H9 (cell line): ENCODE measurements around the gene LARP4. TPM values are rescaled to one million over a fixed set of nuclear protein-coding genes. Genes with fewer than 3 reads are reported as not detected.
"Not testable (repeated sequence)": the region's sequence is repeated elsewhere in the genome, so short reads cannot be mapped to it uniquely, and the experiment has no call there.

ENCODE experiments used
- DNase-seq: peaks from one replicate; pipeline ENCODE4 v3.0.0-alpha.2; 2017
- H2AFZ ChIP-seq: one replicate; pipeline ENCODE4 v1.6.1; 2013; ENCODE audit warnings: mild to moderate bottlenecking, low read length, control low read depth, moderate library complexity
- H2AK5ac ChIP-seq: 2 replicates; pipeline ENCODE4 v1.6.1; 2013; ENCODE audit warnings: low read length, control low read depth, mixed read lengths; ENCODE audit not compliant: insufficient read length
- H2BK120ac ChIP-seq: one replicate; pipeline ENCODE4 v1.6.1; 2013; ENCODE audit warnings: low read depth, mild to moderate bottlenecking, low read length, control low read depth, inconsistent platforms; ENCODE audit not compliant: poor library complexity, severe bottlenecking
- H2BK12ac ChIP-seq: 2 replicates; pipeline ENCODE4 v1.6.1; 2013; ENCODE audit warnings: low read length, control low read depth, mixed read lengths, low read depth; ENCODE audit not compliant: insufficient read length
- H2BK15ac ChIP-seq: 2 replicates; pipeline ENCODE4 v1.6.1; 2013; ENCODE audit warnings: low read depth, low read length, control low read depth
- H2BK20ac ChIP-seq: one replicate; pipeline ENCODE4 v1.6.1; 2013; ENCODE audit warnings: low read depth, mild to moderate bottlenecking, low read length, control low read depth, inconsistent platforms; ENCODE audit not compliant: poor library complexity, severe bottlenecking
- H2BK5ac ChIP-seq: 2 replicates; pipeline ENCODE4 v1.6.1; 2013; ENCODE audit warnings: low read length, control low read depth, mixed read lengths; ENCODE audit not compliant: insufficient read length
- H3K14ac ChIP-seq: 2 replicates; pipeline ENCODE4 v1.6.1; 2013; ENCODE audit warnings: low read length, control low read depth; ENCODE audit not compliant: insufficient read depth
- H3K18ac ChIP-seq: 2 replicates; pipeline ENCODE4 v1.6.1; 2013; ENCODE audit warnings: low read depth, mild to moderate bottlenecking, mixed read lengths, low read length, control low read depth; ENCODE audit not compliant: insufficient read length
- H3K23ac ChIP-seq: 2 replicates; pipeline ENCODE4 v1.6.1; 2013; ENCODE audit warnings: low read length, control low read depth, mixed read lengths, low read depth; ENCODE audit not compliant: insufficient read length
- H3K23me2 ChIP-seq: 2 replicates; pipeline ENCODE4 v1.6.1; 2013; ENCODE audit warnings: low read depth, mild to moderate bottlenecking, mixed read lengths, low read length, control low read depth; ENCODE audit not compliant: insufficient read length, poor library complexity, severe bottlenecking
- H3K27ac ChIP-seq: 2 replicates; pipeline ENCODE4 v1.5.1; 2013; ENCODE audit warnings: low read length, control low read depth, mixed read lengths, low read depth; ENCODE audit not compliant: insufficient read length
- H3K27me3 ChIP-seq: 2 replicates; pipeline ENCODE4 v1.6.1; 2013; ENCODE audit warnings: low read length, control low read depth, inconsistent platforms; ENCODE audit not compliant: insufficient read depth
- H3K4ac ChIP-seq: 2 replicates; pipeline ENCODE4 v1.6.1; 2013; ENCODE audit warnings: low read depth, mild to moderate bottlenecking, control low read depth, inconsistent platforms, low read length, moderate library complexity
- H3K4me1 ChIP-seq: 2 replicates; pipeline ENCODE4 v1.6.1; 2013; ENCODE audit warnings: low read length, control low read depth, inconsistent platforms; ENCODE audit not compliant: insufficient read depth
- H3K4me2 ChIP-seq: 2 replicates; pipeline ENCODE4 v1.6.1; 2013; ENCODE audit warnings: low read length, control low read depth, mixed read lengths; ENCODE audit not compliant: insufficient read length, insufficient read depth
- H3K56ac ChIP-seq: 2 replicates; pipeline ENCODE4 v1.6.1; 2013; ENCODE audit warnings: low read depth, mild to moderate bottlenecking, mixed read lengths, low read length, control low read depth; ENCODE audit not compliant: insufficient read length
- H3K79me1 ChIP-seq: 2 replicates; pipeline ENCODE4 v1.6.1; 2013; ENCODE audit warnings: low read depth, mild to moderate bottlenecking, moderate library complexity, low read length, control low read depth, inconsistent platforms; ENCODE audit not compliant: insufficient read depth, poor library complexity, severe bottlenecking
- H3K79me2 ChIP-seq: 2 replicates; pipeline ENCODE4 v1.6.1; 2013; ENCODE audit warnings: low read length, control low read depth, inconsistent platforms; ENCODE audit not compliant: insufficient read depth
- H3K9ac ChIP-seq: 2 replicates; pipeline ENCODE4 v1.6.1; 2013; ENCODE audit warnings: low read length, control low read depth, mixed read lengths; ENCODE audit not compliant: insufficient read length; ENCODE audit errors: extremely low read depth
- H3K9me3 ChIP-seq: one replicate; pipeline ENCODE4 v1.6.1; 2013; ENCODE audit warnings: low read depth, low read length, inconsistent platforms; ENCODE audit not compliant: control insufficient read depth
- H3T11ph ChIP-seq: one replicate; pipeline ENCODE4 v1.6.1; 2013; ENCODE audit warnings: mild to moderate bottlenecking, low read length, control low read depth, inconsistent platforms
- H4K20me1 ChIP-seq: one replicate; pipeline ENCODE4 v1.6.1; 2013; ENCODE audit not compliant: control insufficient read depth, insufficient read length, insufficient read depth
- H4K5ac ChIP-seq: 2 replicates; pipeline ENCODE4 v1.6.1; 2013; ENCODE audit warnings: low read depth, mild to moderate bottlenecking, mixed read lengths, low read length, control low read depth; ENCODE audit not compliant: insufficient read length
- H4K8ac ChIP-seq: replicated peaks from 2 replicates; pipeline ENCODE4 v1.6.1; 2013; ENCODE audit warnings: low read length, control low read depth, mixed read lengths, low read depth; ENCODE audit not compliant: insufficient read length
- H4K91ac ChIP-seq: 2 replicates; pipeline ENCODE4 v1.6.1; 2013; ENCODE audit warnings: low read depth, mild to moderate bottlenecking, moderate library complexity, mixed read lengths, low read length, control low read depth; ENCODE audit not compliant: insufficient read length
- H3K27ac Mint-ChIP-seq, 3 experiments: 2 replicates in 2 of 3; 3 replicates in 1 of 3; pipeline ENCODE4 v1.8.0; 2020 to 2021; ENCODE audit warnings: mixed read lengths in 3 of 3, mild to moderate bottlenecking in 1 of 3, moderate library complexity in 1 of 3
- H3K27me3 Mint-ChIP-seq: 2 replicates; pipeline ENCODE4 v1.8.0; 2021; ENCODE audit warnings: low read depth, mild to moderate bottlenecking, moderate library complexity, mixed read lengths
- H3K36me3 Mint-ChIP-seq, 3 experiments: 2 replicates in 2 of 3; 3 replicates in 1 of 3; pipeline ENCODE4 v1.8.0; 2020 to 2021; ENCODE audit warnings: low read depth in 3 of 3, mixed read lengths in 3 of 3; ENCODE audit not compliant: insufficient read depth in 1 of 3
- H3K4me1 Mint-ChIP-seq, 2 experiments: 2 replicates each; pipeline ENCODE4 v1.8.0; 2020; ENCODE audit warnings: mixed read lengths in 2 of 2
- H3K4me3 Mint-ChIP-seq, 2 experiments: 2 replicates in 1 of 2; 3 replicates in 1 of 2; pipeline ENCODE4 v1.8.0; 2020 to 2021; ENCODE audit warnings: mild to moderate bottlenecking in 2 of 2, mixed read lengths in 2 of 2, moderate library complexity in 1 of 2
- H3K9me3 Mint-ChIP-seq, 2 experiments: 2 replicates in 1 of 2; 3 replicates in 1 of 2; pipeline ENCODE4 v1.8.0; 2020; ENCODE audit warnings: mild to moderate bottlenecking in 2 of 2, mixed read lengths in 2 of 2, moderate library complexity in 1 of 2
- CTCF ChIP-seq: fragments of 200-600 bp; sonication (generic); conservative IDR thresholded peaks from 3 replicates; pipeline ENCODE4 v1.8.0; 2021; ENCODE audit warnings: antibody characterized with exemption, mild to moderate bottlenecking
- WGBS: extraction: QIAGEN DNeasy Blood & Tissue Kit; methylation state at CpG from one replicate; pipeline ENCODE4 v1.1.7; 2013; ENCODE audit warnings: missing lambda C conversion rate, low lambda C conversion rate, mixed read lengths; ENCODE audit not compliant: insufficient read length; ENCODE audit errors: extremely low coverage; 5-methylcytosine and 5-hydroxymethylcytosine counted together
- total RNA-seq: library from RNA; stranded (reverse); gene quantifications from 2 replicates; pipeline ENCODE4 v1.2.1, GENCODE V29; 2021

The LARP4 gene
- total RNA-seq, 1 experiment from 2014 or later, result 82.3 TPM

GRCh38 chr12:50387972-50388478 is 12.7 kb upstream of the LARP4 start:
- no peak for TF ChIP-seq CTCF
- Histone ChIP-seq H2BK15ac (no peak overlapping the region), H3T11ph (no peak overlapping the region), H3K79me2 (no peaks in the 10 kb centered on the region), H3K9me3 (no peaks in the 10 kb centered on the region), H3K18ac (no peak overlapping the region), H3K23ac (no peak overlapping the region), H3K9ac (no peak overlapping the region), H2BK20ac (no peak overlapping the region), H2BK120ac (no peak overlapping the region), H3K56ac (no peak overlapping the region), H2AFZ (peak overlapping the region; percentile 71), H3K23me2 (no peaks in the 10 kb centered on the region), H2AK5ac (no peak overlapping the region), H4K8ac (no peak overlapping the region), H3K4ac (no peak overlapping the region), H2BK12ac (no peak overlapping the region), H3K27me3 (no peaks in the 10 kb centered on the region), H2BK5ac (no peak overlapping the region), H3K79me1 (no peaks in the 10 kb centered on the region), H3K4me2 (peak overlapping the region; percentile 28), H3K14ac (no peak overlapping the region), H4K91ac (no peak overlapping the region), H4K5ac (no peak overlapping the region), H3K4me1 (no peaks in the 10 kb centered on the region; the same call in 1 of the 2 replicates), H4K20me1 (no peaks in the 10 kb centered on the region), H3K27ac (no peak overlapping the region)
- WGBS, result no CpG with 5 or more reads among the region's 7 CpGs
- Mint-ChIP-seq H3K4me1 (peaks cover 21 to 27% of the 10 kb centered on the region in 2 experiments), H3K4me3 (peak overlapping the region; percentile 43 to 63; a peak in 4 of 5 replicates), H3K27me3 (no peaks in the 10 kb centered on the region), H3K36me3 (no peaks in the 10 kb centered on the region), H3K27ac (peak overlapping the region; percentile 2 to 96 (median 72); a peak in 5 of 7 replicates), H3K9me3 (no peaks in the 10 kb centered on the region)
- peak; percentile 46 for DNase-seq

- not testable (repeated sequence) for H2BK5ac ChIP-seq, H3K9ac ChIP-seq, H2AK5ac ChIP-seq, H3K9me3 ChIP-seq, H3K36me3 Mint-ChIP-seq, H3K27me3 ChIP-seq, H3K27me3 Mint-ChIP-seq, H3K9me3 Mint-ChIP-seq, H3K4me2 ChIP-seq, H3K4ac ChIP-seq, H2BK12ac ChIP-seq, H3K4me1 ChIP-seq, H3K23ac ChIP-seq, H4K8ac ChIP-seq, H3T11ph ChIP-seq, H3K79me2 ChIP-seq, H3K14ac ChIP-seq, H3K56ac ChIP-seq, H3K23me2 ChIP-seq, H4K5ac ChIP-seq, H4K20me1 ChIP-seq, H2AFZ ChIP-seq, H2BK120ac ChIP-seq, H3K18ac ChIP-seq, H4K91ac ChIP-seq, H2BK20ac ChIP-seq, H3K79me1 ChIP-seq, H3K27ac ChIP-seq, H2BK15ac ChIP-seq
- WGBS, result no CpG with 5 or more reads among the region's 10 CpGs
- DNase-seq, result peak; percentile 57
- peak overlapping the region in 1 of 2 experiments; percentile 48; a peak in 1 of 5 replicates for H3K4me3 Mint-ChIP-seq
- peaks cover 21 to 27% of the 10 kb centered on the region in 2 experiments for H3K4me1 Mint-ChIP-seq
- peak overlapping the region in 2 of 3 experiments; percentile 77 to 85; a peak in 5 of 7 replicates for H3K27ac Mint-ChIP-seq
Observed at GRCh38 chr12:50388793-50389192, 11.9 kb upstream of the LARP4 start.
